SK-N-SH (cell line): ENCODE data around the gene ORC6. TPM values are rescaled to one million over a fixed set of nuclear protein-coding genes. Genes with fewer than 3 reads are reported as not detected.

ENCODE experiments used
- CTCF ChIA-PET: fragments of 300-600, 350-600 bp; formaldehyde crosslinking; extraction: SDS; loops from one replicate; lab custom pipeline; 2021; lab: Yijun Ruan, JAX
- POLR2A ChIA-PET: fragments of 350-600 bp; sonication (Branson Sonifier 250); formaldehyde crosslinking; extraction: SDS; loops from one replicate; lab custom pipeline; 2020; ENCODE audit warnings: antibody characterized with exemption, inconsistent platforms; lab: Yijun Ruan, JAX
- DNase-seq: peaks from one replicate; pipeline ENCODE4 v3.0.0; 2012
- H2AFZ ChIP-seq: fragments of 200-600 bp; sonication (generic); 2 replicates; pipeline ENCODE4 v1.8.1; 2016; ENCODE audit warnings: antibody characterized with exemption, mild to moderate bottlenecking, low read depth
- H3F3A ChIP-seq: fragments of 200-600 bp; sonication (generic); replicated peaks from 2 replicates; pipeline ENCODE3; 2016; ENCODE audit warnings: antibody characterized with exemption, mild to moderate bottlenecking; ENCODE audit not compliant: insufficient read depth
- H3K27ac ChIP-seq, 2 experiments: fragments of 200-500 bp in 1 of 2; fragments of 200-600 bp in 1 of 2; sonication (Bioruptor generic) in 1 of 2; sonication (generic), shearing (Covaris generic) in 1 of 2; 2 replicates each; pipeline versions ENCODE4 v1.5.1 to v1.6.1; 2014 to 2016; ENCODE audit warnings: low read depth in 2 of 2, inconsistent platforms in 1 of 2, low read length in 1 of 2, mild to moderate bottlenecking in 1 of 2, mixed read lengths in 1 of 2
- H3K27me3 ChIP-seq: fragments of 200-600 bp; sonication (generic), shearing (Covaris generic); 2 replicates; pipeline ENCODE4 v1.6.1; 2016; ENCODE audit warnings: mixed run types; ENCODE audit not compliant: insufficient read depth
- H3K36me3 ChIP-seq, 2 experiments: fragments of 200-500 bp in 1 of 2; fragments of 200-600 bp in 1 of 2; sonication (Bioruptor generic) in 1 of 2; sonication (generic) in 1 of 2; replicated peaks in 1 of 2; 2 replicates each; pipeline versions ENCODE3 to v1.5.1; 2014 to 2016; ENCODE audit warnings: low read length in 1 of 2, mild to moderate bottlenecking in 1 of 2; ENCODE audit not compliant: insufficient read depth in 2 of 2, control insufficient read depth in 1 of 2
- H3K4me1 ChIP-seq, 2 experiments: fragments of 200-500 bp in 1 of 2; fragments of 200-600 bp in 1 of 2; sonication (Bioruptor generic) in 1 of 2; sonication (generic), shearing (Covaris generic) in 1 of 2; 2 replicates each; pipeline versions ENCODE4 v1.5.1 to v1.6.1; 2014 to 2016; ENCODE audit warnings: low read depth in 1 of 2, low read length in 1 of 2, mixed run types in 1 of 2; ENCODE audit not compliant: insufficient read depth in 2 of 2, control insufficient read depth in 1 of 2
- H3K4me2 ChIP-seq: fragments of 200-600 bp; sonication (generic), shearing (Covaris generic); 2 replicates; pipeline ENCODE4 v1.6.1; 2017; ENCODE audit warnings: mixed run types
- H3K4me3 ChIP-seq, 2 experiments: fragments of 200-500 bp in 1 of 2; fragments of 200-600 bp in 1 of 2; sonication (Bioruptor generic) in 1 of 2; sonication (generic), shearing (Covaris generic) in 1 of 2; 2 replicates each; pipeline versions ENCODE4 v1.5.1 to v1.8.1; 2014 to 2016; ENCODE audit warnings: low read depth in 2 of 2, inconsistent platforms in 1 of 2, low read length in 1 of 2, mild to moderate bottlenecking in 1 of 2, mixed read lengths in 1 of 2, moderate library complexity in 1 of 2
- H3K79me2 ChIP-seq: fragments of 200-600 bp; sonication (generic); 2 replicates; pipeline ENCODE4 v1.8.1; 2017; ENCODE audit warnings: mild to moderate bottlenecking; ENCODE audit not compliant: insufficient read depth
- H3K9ac ChIP-seq: fragments of 200-600 bp; sonication (generic); 2 replicates; pipeline ENCODE4 v1.6.1; 2017; ENCODE audit warnings: mixed run types
- H3K9me2 ChIP-seq: fragments of 200-600 bp; sonication (generic); 2 replicates; pipeline ENCODE4 v1.6.1; 2017; ENCODE audit warnings: mixed run types
- H3K9me3 ChIP-seq: fragments of 200-600 bp; sonication (generic); 2 replicates; pipeline ENCODE4 v1.6.1; 2017; ENCODE audit warnings: mixed run types, mild to moderate bottlenecking, moderate library complexity
- H4K20me1 ChIP-seq: fragments of 200-600 bp; sonication (generic); 2 replicates; pipeline ENCODE4 v1.6.1; 2017; ENCODE audit warnings: mild to moderate bottlenecking, mixed run types; ENCODE audit not compliant: insufficient read depth
- EZH2phosphoT487 ChIP-seq: fragments of 200-600 bp; sonication (generic); IDR thresholded peaks from 2 replicates; pipeline ENCODE4 v1.6.1; 2017; ENCODE audit warnings: low read depth, mixed run types, mild to moderate bottlenecking, antibody characterized with exemption, moderate library complexity, borderline replicate concordance
- FOXM1 ChIP-seq: IDR thresholded peaks from 2 replicates; pipeline ENCODE4 v1.4.0; 2012; ENCODE audit warnings: low read depth, mild to moderate bottlenecking
- MEF2A ChIP-seq: IDR thresholded peaks from 2 replicates; pipeline ENCODE4 v1.4.0; 2012; ENCODE audit warnings: low read depth, borderline replicate concordance
- NRF1 ChIP-seq: IDR thresholded peaks from 2 replicates; pipeline ENCODE4 v1.6.1; 2012; ENCODE audit warnings: low read depth, mild to moderate bottlenecking, low read length
- PBX3 ChIP-seq: IDR thresholded peaks from 2 replicates; pipeline ENCODE4; 2012
- POLR2AphosphoS5 ChIP-seq: IDR thresholded peaks from 2 replicates; pipeline ENCODE4 v1.6.1; 2012; ENCODE audit warnings: low read depth, low read length
- REST ChIP-seq: IDR thresholded peaks from 2 replicates; pipeline ENCODE4 v1.6.1; 2012; ENCODE audit warnings: mild to moderate bottlenecking, low read depth, low read length, moderate library complexity
- RFX5 ChIP-seq: IDR thresholded peaks from 2 replicates; pipeline ENCODE4 v1.6.1; 2012; ENCODE audit warnings: mild to moderate bottlenecking, improper control_type of control experiment, low read length
- RXRA ChIP-seq: IDR thresholded peaks from 2 replicates; pipeline ENCODE4 v1.4.0; 2012; ENCODE audit warnings: low read depth, mild to moderate bottlenecking, borderline replicate concordance
- SIN3A ChIP-seq: IDR thresholded peaks from 2 replicates; pipeline ENCODE4 v1.6.1; 2012; ENCODE audit warnings: low read depth, mild to moderate bottlenecking, low read length, moderate library complexity, borderline replicate concordance
- TAF1 ChIP-seq: IDR thresholded peaks from 2 replicates; pipeline ENCODE4 v1.6.1; 2012; ENCODE audit warnings: low read depth, mild to moderate bottlenecking, low read length, moderate library complexity, borderline replicate concordance
- WGBS: methylation state at CpG from one replicate; pipeline ENCODE4 v1.1.6; 2017; ENCODE audit warnings: low lambda C conversion rate; 5-methylcytosine and 5-hydroxymethylcytosine counted together
- polyA plus RNA-seq, 3 experiments: library from polyadenylated mRNA; depleted of rRNA; stranded (reverse); fragments of >200 nt; gene quantifications; 2 replicates each; pipeline ENCODE4 v1.2.3, GENCODE V29; 2012
- TF ChIP-seq, protein P1 (sequence below): IDR thresholded peaks from 2 replicates; pipeline ENCODE4 v1.4.0; 2012; ENCODE audit warnings: low read depth, borderline replicate concordance
- TF ChIP-seq, protein P2 (sequence below): IDR thresholded peaks from 2 replicates; pipeline ENCODE4 v1.4.0; 2012; ENCODE audit warnings: low read depth

Gene ORC6
- polyA plus RNA-seq, 1 of the 3 experiments (the other 2 are of a cell fraction), result 17.4 TPM

- H3K4me2 ChIP-seq, result no peak overlapping the region
- no peaks in the 10 kb centered on the region for H3K79me2 ChIP-seq
- POLR2A ChIA-PET, result no interaction called here
- no peaks in the 10 kb centered on the region for H3F3A ChIP-seq
- no peaks in the 10 kb centered on the region for H3K27me3 ChIP-seq
- no peak overlapping the region for H3K27ac ChIP-seq
- no peaks in the 10 kb centered on the region for H3K9me2 ChIP-seq
- H3K9ac ChIP-seq, result no peak overlapping the region
- no peaks in the 10 kb centered on the region for H3K9me3 ChIP-seq
- TF ChIP-seq MEF2A (no peak), NRF1 (no peak), POLR2AphosphoS5 (no peak), RXRA (no peak), TAF1 (no peak)
- TF ChIP-seq, protein P1, sequence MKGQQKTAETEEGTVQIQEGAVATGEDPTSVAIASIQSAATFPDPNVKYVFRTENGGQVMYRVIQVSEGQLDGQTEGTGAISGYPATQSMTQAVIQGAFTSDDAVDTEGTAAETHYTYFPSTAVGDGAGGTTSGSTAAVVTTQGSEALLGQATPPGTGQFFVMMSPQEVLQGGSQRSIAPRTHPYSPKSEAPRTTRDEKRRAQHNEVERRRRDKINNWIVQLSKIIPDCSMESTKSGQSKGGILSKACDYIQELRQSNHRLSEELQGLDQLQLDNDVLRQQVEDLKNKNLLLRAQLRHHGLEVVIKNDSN, result no peak
- peaks cover 0 to 2% of the 10 kb centered on the region in 2 experiments; a peak in 1 of 4 replicates for H3K4me1 ChIP-seq
- WGBS, result 100% methylated on average over 1 of the region's 12 CpGs
- DNase-seq, result no peak
- no peaks in the 10 kb centered on the region for H3K36me3 ChIP-seq
- no peaks in the 10 kb centered on the region for H4K20me1 ChIP-seq
- no peak overlapping the region for H3K4me3 ChIP-seq
- CTCF ChIA-PET, result interaction anchor here (1.3 kb wide), 1 partner anchor 11 kb away, joined by 3 read pairs; no protein-coding TSS in a partner anchor
- H2AFZ ChIP-seq, result no peak overlapping the region
Measured at GRCh38 chr16:46736695-46737094, 47.2 kb downstream of the ORC6 start.

DNA sequence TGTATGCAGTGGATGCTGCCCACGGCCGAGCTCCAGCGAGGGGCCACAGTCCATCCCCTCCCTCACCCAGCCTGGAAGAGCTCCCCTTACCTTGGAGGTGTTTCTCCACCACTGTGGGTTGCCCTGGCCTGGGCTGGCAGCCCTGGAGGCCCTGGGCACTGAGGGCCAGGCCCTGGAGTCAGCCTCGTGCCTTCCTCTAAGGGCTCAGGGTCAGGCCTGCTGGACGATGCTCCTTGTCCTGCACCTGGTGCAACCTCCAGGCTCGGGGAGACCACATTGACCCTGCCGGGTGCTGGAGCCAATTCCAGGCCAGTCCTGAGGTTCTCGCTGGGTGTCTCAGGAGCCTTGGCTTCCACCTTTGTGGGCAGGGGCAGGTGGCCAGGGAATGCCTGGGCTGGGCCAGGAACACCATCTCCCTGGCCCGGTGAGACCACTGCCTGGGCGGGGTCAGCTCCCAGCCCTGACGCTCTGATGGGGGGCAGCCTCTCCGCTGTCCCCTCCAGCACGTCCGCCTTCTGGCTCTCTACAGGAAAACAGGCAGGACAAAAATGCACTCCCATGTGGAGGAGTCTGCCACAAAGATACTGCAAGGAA is 48.3 kb downstream of the ORC6 start:
- Histone ChIP-seq H4K20me1 (no peaks in the 10 kb centered on the region), H3K9ac (no peak overlapping the region), H3K79me2 (no peaks in the 10 kb centered on the region), H3K9me2 (no peaks in the 10 kb centered on the region), H3K4me1 (peaks cover 0 to 2% of the 10 kb centered on the region in 2 experiments; a peak in 1 of 4 replicates), H3F3A (no peaks in the 10 kb centered on the region), H3K4me3 (no peak overlapping the region), H3K27me3 (no peaks in the 10 kb centered on the region), H3K36me3 (no peaks in the 10 kb centered on the region), H3K9me3 (no peaks in the 10 kb centered on the region)
- 75% methylated on average over 9 of the region's 14 CpGs for WGBS
- CTCF ChIA-PET, result interaction anchor here (0.6 to 1.3 kb wide), 2 partner anchors 10 to 25 kb away, joined by 3 read pairs; no protein-coding TSS in a partner anchor
- POLR2A ChIA-PET, result no interaction called here
- TF ChIP-seq SIN3A, result no peak
- TF ChIP-seq FOXM1, result no peak
- no peak for TF ChIP-seq NRF1
- TF ChIP-seq PBX3, result no peak
- no peak for TF ChIP-seq RFX5
- TF ChIP-seq, protein P2, sequence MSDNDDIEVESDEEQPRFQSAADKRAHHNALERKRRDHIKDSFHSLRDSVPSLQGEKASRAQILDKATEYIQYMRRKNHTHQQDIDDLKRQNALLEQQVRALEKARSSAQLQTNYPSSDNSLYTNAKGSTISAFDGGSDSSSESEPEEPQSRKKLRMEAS, result no peak
- TF ChIP-seq RXRA, result no peak
- TF ChIP-seq EZH2phosphoT487, result no peak
- no peak for TF ChIP-seq POLR2AphosphoS5
- no peak for TF ChIP-seq REST
- TF ChIP-seq TAF1, result no peak
- TF ChIP-seq, all 33 proteins: peak for 0
- Histone ChIP-seq H3K4me2 (no peak overlapping the region), H2AFZ (no peak overlapping the region), H3K27ac (no peak overlapping the region)
- no peak for DNase-seq
